ENCODE measurements around the gene OTOP2.
"Not testable (repeated sequence)": the region's sequence is repeated elsewhere in the genome, so short reads cannot be mapped to it uniquely, and the experiment has no call there.

OTOP2 gene

GRCh38 chr17:74901353-74902135 lies 22.5 kb upstream of the OTOP2 start:
- no peak for DNase-seq

GRCh38 chr17:74903034-74903433 lies 21.0 kb upstream of the OTOP2 start:
- no peak for DNase-seq

- DNase-seq: no peak
Measured at GRCh38 chr17:74903671-74904070, 20.4 kb upstream of the OTOP2 start.

- no peak for DNase-seq
Measured at GRCh38 chr17:74904687-74905409, 19.2 kb upstream of the OTOP2 start.

- not testable (repeated sequence) for DNase-seq
Measured at GRCh38 chr17:74906214-74906793, 17.8 kb upstream of the OTOP2 start.

GRCh38 chr17:74907012-74907411 lies 17.1 kb upstream of the OTOP2 start:
- DNase-seq: no peak

GRCh38 chr17:74909097-74909496 lies 15.0 kb upstream of the OTOP2 start:
- DNase-seq: not testable (repeated sequence)

GRCh38 chr17:74911423-74911822 lies 12.7 kb upstream of the OTOP2 start:
- DNase-seq: not testable (repeated sequence)

- DNase-seq: no peak
Measured at GRCh38 chr17:74916136-74916850, 7.8 kb upstream of the OTOP2 start.

- no peak for DNase-seq
Measured at GRCh38 chr17:74916851-74917199, 7.2 kb upstream of the OTOP2 start.

GRCh38 chr17:74917430-74917829 lies 6.6 kb upstream of the OTOP2 start:
- no peak for DNase-seq

GRCh38 chr17:74918906-74919305 lies 5.2 kb upstream of the OTOP2 start:
- no peak for DNase-seq

GRCh38 chr17:74919440-74920305 lies 4.4 kb upstream of the OTOP2 start:
- DNase-seq: no peak

- DNase-seq: no peak
Measured at GRCh38 chr17:74920306-74920620, 3.8 kb upstream of the OTOP2 start.

- DNase-seq: no peak
Measured at GRCh38 chr17:74920642-74921025, 3.4 kb upstream of the OTOP2 start.

- DNase-seq: no peak
Measured at GRCh38 chr17:74921026-74921681, 2.9 kb upstream of the OTOP2 start.

GRCh38 chr17:74921769-74922168 lies 2.3 kb upstream of the OTOP2 start:
- DNase-seq: no peak

- no peak for DNase-seq
Measured at GRCh38 chr17:74922172-74922571, 1.9 kb upstream of the OTOP2 start.

- DNase-seq: no peak
Measured at GRCh38 chr17:74922694-74923537, 1.2 kb upstream of the OTOP2 start, which contains the start of gene USH1G. USH1G (minus strand) TSS chr17:74923255; CDS start chr17:74923073, 182 bp downstream.

- DNase-seq: no peak
Measured at GRCh38 chr17:74923538-74924249, 379 bp upstream of the OTOP2 start.
